Right ventricle myocardium superior (tissue), 1 donor: ENCODE data around the gene VKORC1. TPM values are rescaled to one million over a fixed set of nuclear protein-coding genes. Genes with fewer than 3 reads are reported as not detected.
A peak's percentile ranks its signal among the peaks of the same experiment; 100 is the strongest.

Source experiments
- ATAC-seq: fragments of 200-7000 bp; cut with Tn5 transposase; one replicate; pipeline ENCODE4 v1.9.1; 2020; ENCODE audit warnings: mild to moderate bottlenecking; ENCODE audit not compliant: poor library complexity
- DNase-seq: peaks from one replicate; pipeline ENCODE4 v3.0.0-alpha.2; 2020
- intact Hi-C: fragments of 100-400 bp; cut with DNase I; formaldehyde crosslinking; loops from one replicate; pipeline ENCODE4 v1.11.2; 2022
- total RNA-seq: library from RNA; stranded (reverse); fragmentation: NEBNext Ultra II Directional; extraction: Animal tissue kit (Norgen Biotek cat#: 25700); gene quantifications from one replicate; pipeline ENCODE4 v1.2.1, GENCODE V29; 2021
- donor health status: DM: no; HTN: yes; CAD: no; lungs with severe emphysema.

The VKORC1 gene
- total RNA-seq, 1 donor from 2014 or later, result 40.0 TPM

DNA sequence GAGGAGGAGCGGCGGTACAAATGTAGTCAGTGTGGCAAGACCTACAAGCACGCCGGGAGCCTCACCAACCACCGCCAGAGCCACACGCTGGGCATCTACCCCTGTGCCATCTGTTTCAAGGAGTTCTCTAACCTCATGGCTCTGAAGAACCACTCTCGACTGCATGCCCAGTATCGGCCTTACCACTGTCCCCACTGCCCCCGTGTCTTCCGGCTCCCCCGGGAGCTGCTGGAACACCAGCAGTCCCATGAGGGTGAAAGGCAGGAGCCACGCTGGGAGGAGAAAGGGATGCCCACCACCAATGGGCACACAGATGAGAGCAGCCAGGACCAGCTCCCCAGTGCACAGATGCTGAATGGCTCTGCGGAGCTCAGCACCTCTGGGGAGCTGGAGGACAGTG, 17.6 kb downstream of the VKORC1 start:
- no peak for DNase-seq
- intact Hi-C loops, result no loop called here
- ATAC-seq, result no peak

DNA sequence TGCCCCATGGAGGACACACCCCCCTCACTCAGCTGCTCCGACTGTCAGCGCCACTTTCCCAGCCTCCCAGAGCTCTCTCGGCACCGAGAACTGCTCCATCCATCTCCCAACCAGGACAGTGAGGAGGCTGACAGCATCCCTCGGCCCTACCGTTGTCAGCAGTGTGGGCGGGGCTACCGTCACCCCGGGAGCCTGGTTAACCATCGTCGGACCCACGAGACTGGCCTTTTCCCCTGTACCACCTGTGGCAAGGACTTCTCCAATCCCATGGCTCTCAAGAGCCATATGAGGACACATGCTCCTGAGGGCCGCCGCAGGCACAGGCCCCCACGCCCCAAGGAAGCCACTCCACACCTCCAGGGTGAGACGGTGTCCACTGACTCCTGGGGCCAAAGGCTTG, 18.3 kb downstream of the VKORC1 start:
- no peak for ATAC-seq
- intact Hi-C loops, result no loop called here
- DNase-seq, result no peak

GRCh38 chr16:31074814-31075183, 19.8 kb downstream of the VKORC1 start:
- ATAC-seq (no peak), DNase-seq (no peak)
- intact Hi-C loops, result no loop called here

DNA sequence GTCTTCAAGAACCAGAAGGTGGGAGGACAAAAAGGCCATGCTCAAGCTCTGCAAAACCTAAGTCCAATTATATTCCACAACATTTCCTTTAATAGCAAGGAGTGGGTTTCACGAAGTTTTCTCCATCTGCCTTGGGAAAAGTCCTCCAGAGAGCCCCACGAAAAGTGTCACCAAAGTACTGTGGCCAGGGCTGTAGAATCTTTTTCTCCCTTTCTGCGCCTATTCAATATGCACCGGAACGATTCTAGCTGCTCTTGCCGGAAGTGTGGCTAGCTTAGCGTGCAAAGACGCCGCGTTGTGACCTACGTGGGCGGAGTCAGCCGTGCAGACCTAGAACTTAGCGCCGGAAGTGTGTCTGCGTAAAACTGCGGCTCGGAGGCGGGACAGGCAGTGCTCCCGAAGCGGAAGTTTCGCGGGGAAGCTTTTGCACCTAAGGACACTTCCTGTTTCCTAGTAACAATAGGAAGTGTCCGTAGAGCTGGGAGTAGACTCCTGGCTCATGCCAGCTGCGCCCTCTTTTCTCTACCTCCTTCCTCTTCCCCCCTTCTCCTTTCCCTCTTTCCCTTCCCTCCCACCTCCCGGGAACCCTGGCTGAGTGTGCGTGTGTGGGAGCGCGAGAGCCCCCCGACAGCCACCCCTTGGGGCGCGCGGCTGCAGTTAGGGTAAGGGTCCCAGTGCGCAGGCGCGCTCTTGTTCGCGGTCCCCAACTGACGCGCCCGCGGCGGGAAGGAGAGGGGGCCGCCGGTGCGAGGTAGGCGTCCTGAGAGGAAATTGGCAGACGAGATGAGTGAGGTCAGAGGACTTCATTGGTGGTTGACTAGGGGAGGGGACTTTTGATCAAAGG, 20.4 kb downstream of the VKORC1 start, which contains the start of the genes ZNF646 and ZNF668:
Gene ZNF646, plus strand, starts transcription at position 453 of the 844 bp plus-strand sequence. CDS start 1,903 bp downstream, outside the sequence.
Gene ZNF668, minus strand, starts transcription at position 271 of the 844 bp plus-strand sequence. CDS start 9,781 bp downstream, outside the sequence.
- peak; percentile 99 for DNase-seq
- ATAC-seq, result peak; percentile 96
- intact Hi-C loops, result loop anchor here (2.0 kb wide), 1 partner anchor 39 kb away; no protein-coding TSS in a partner anchor

DNA sequence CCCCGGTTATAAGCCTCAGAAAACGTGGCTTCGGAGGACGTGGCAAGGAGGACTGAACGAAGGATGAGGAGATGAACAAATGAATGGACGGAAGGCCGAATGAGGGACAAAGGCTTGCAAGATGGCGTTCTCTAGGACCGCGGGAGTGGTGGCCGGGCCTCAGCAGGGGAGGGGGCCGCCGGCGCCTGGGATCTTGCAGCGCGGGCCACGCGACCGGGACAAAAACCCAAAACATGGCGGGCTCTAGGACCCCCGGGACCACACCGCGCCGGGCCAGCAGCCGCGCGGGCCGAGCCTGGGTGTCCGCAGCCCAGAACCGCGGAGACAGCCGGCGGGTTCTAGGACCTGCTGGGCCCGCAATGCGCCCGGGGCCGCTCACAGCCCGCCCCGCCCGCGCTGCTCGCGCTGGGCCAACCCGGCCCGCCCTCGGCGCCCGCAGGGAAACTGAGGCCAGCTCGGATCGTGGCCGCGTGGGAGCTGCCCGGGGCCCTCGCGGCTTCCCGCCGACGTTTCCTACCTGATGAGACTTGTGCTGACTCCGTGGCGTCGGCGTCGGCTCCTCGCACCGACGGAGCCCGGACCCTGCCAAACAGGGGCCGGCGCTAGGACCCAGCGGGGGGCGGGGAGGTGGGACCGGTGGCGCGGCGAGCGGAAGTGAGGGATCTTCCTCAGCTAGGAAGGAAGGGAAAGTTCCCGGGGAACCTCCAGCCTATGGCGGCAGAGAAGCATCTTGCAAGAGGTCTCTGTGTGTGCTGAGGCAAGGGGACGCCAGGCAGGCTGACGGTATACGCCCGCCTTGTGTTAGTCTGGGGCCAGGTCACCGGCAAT, 21.2 kb downstream of the VKORC1 start:
- ATAC-seq, result peak; percentile 94
- intact Hi-C loops, result loop anchor here (2.0 kb wide), 1 partner anchor 39 kb away; no protein-coding TSS in a partner anchor
- peak; percentile 94 for DNase-seq

GRCh38 chr16:31072540-31073141, 22.0 kb downstream of the VKORC1 start:
- ATAC-seq (no peak), DNase-seq (no peak)
- intact Hi-C loops, result loop anchor here (2.0 kb wide), 1 partner anchor 38 kb away; no protein-coding TSS in a partner anchor

DNA sequence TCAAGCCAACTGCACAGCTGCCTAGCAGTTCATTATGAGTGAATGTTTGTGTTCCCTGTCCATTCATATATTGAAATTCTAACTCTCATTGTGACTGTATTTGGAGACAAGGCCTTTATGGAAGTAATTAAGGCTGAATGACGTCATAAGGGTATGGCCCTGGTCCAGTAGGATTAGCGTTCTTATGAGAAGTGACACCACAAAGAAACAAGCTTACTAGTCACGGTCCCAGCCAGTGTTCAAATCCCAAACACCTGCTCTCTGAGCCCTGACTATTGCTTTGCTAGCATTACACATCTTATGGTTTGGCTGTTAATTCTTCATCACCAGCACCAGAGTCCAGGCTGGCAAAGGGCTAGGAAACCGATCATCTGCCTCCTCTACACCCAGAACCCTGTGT, 22.7 kb downstream of the VKORC1 start:
- ATAC-seq (no peak), DNase-seq (no peak)
- intact Hi-C loops, result loop anchor here (2.0 kb wide), 1 partner anchor 37 kb away; no protein-coding TSS in a partner anchor

GRCh38 chr16:31067342-31067741, 27.3 kb downstream of the VKORC1 start:
- ATAC-seq (no peak), DNase-seq (no peak)
- intact Hi-C loops, result no loop called here

GRCh38 chr16:31064882-31065461, 29.6 kb downstream of the VKORC1 start:
- peak; percentile 85 for ATAC-seq

DNA sequence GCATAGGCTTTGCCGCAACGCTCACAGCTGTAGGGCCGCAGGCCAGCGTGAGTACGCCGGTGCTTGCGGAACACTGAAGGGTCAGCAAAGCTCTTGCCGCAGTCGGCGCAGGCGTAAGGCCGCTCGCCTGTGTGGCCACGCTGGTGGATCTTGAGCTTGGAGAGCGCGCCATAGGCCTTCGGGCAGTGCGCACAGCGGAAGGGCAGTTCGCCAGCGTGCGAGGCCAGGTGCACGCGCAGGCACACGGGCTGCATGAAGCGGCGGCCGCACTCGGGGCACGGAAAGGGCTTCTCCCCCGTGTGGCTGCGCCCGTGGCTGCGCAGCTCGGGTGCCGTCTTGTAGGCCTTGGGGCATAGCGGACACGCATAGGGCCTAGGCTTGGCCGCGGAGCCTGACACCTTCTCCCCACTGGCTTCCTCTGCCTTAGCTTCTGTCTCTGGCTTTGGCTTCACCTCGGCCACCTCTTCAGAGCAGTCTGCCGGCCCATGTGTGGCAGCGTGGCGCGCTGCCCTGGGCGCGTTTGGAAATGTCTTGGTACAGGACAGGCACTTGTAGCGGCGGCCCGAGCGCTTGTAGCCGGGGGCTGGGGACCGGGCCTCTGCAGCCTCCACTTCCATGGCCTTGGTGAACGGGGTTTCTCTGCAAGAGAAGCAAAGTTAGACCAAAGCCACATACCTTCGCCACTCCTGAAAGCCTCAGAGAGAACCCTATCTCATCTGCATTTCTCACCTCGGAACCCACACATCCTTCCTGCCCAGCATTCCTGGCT, 30.6 kb downstream of the VKORC1 start:
- DNase-seq, result no peak
- no peak for ATAC-seq
- intact Hi-C loops, result no loop called here

More at GRCh38 chr16:31064882-31065461, 29.6 kb downstream of the VKORC1 start:
- peak; percentile 73 for DNase-seq
- intact Hi-C loops, result no loop called here

- ATAC-seq (no peak), DNase-seq (no peak)
- intact Hi-C loops, result no loop called here
These were observed 31.1 kb downstream of the VKORC1 start for GRCh38 chr16:31063495-31063842.

GRCh38 chr16:31061813-31062440, 32.7 kb downstream of the VKORC1 start:
- ATAC-seq (no peak), DNase-seq (no peak)
- intact Hi-C loops, result no loop called here

GRCh38 chr16:31061126-31061812, 33.3 kb downstream of the VKORC1 start:
- intact Hi-C loops, result no loop called here
- ATAC-seq (no peak), DNase-seq (no peak)

GRCh38 chr16:31055613-31056012, 39.0 kb downstream of the VKORC1 start:
- intact Hi-C loops, result no loop called here
- ATAC-seq (no peak), DNase-seq (no peak)

- DNase-seq, result no peak
- no peak for ATAC-seq
- intact Hi-C loops, result no loop called here
These were observed 42.5 kb downstream of the VKORC1 start for GRCh38 chr16:31052114-31052513.

GRCh38 chr16:31050280-31051030, 44.1 kb downstream of the VKORC1 start:
- DNase-seq, result no peak
- intact Hi-C loops, result no loop called here
- no peak for ATAC-seq
